GM23338 (cell line): ENCODE data around the gene ARMCX5. TPM values are rescaled to one million over a fixed set of nuclear protein-coding genes. Genes with fewer than 3 reads are reported as not detected.

ENCODE experiments used
- polyA plus RNA-seq: library from polyadenylated mRNA; unstranded; fragments of >200 nt; fragmentation: Nextera tagmentation; extraction: Ambion mirVana; gene quantifications from 2 replicates; pipeline ENCODE4 v1.2.1, GENCODE V29; 2016
- total RNA-seq: library from RNA; depleted of rRNA; stranded (reverse); fragments of >200 nt; shearing (Covaris generic); gene quantifications from 2 replicates; pipeline ENCODE4 v1.2.3, GENCODE V29; 2014; rRNA removed

Gene ARMCX5
- total and polyA plus RNA-seq, 2 experiments from 2014 or later: 6.6 to 18.6 TPM

Other genes starting within 250 kb of the ARMCX5 start
- gene NXF2B, start 159.5 kb upstream of the ARMCX5 start, total RNA-seq: 0.14 and 0.85 TPM in 2 replicates
- gene NXF2B, start 159.5 kb upstream of the ARMCX5 start, polyA plus RNA-seq: 0.28 and 0.74 TPM in 2 replicates
- gene TCP11X2, start 127.7 kb upstream of the ARMCX5 start, total RNA-seq: 0.97 and 1.6 TPM in 2 replicates
- 0.81 and 1.1 TPM in 2 replicates for gene TCP11X2, start 127.7 kb upstream of the ARMCX5 start, polyA plus RNA-seq
- gene TMSB15A, start 82.8 kb upstream of the ARMCX5 start, total RNA-seq: 81.3 and 89.1 TPM in 2 replicates
- gene TMSB15A, start 82.8 kb upstream of the ARMCX5 start, polyA plus RNA-seq: 230 and 247 TPM in 2 replicates
- 1.9 and 2.6 TPM in 2 replicates for gene GPRASP1, start 52.0 kb downstream of the ARMCX5 start, total RNA-seq
- 0.33 and 0.45 TPM in 2 replicates for gene GPRASP1, start 52.0 kb downstream of the ARMCX5 start, polyA plus RNA-seq
- 18.0 and 22.4 TPM in 2 replicates for gene GPRASP2, start 112.9 kb downstream of the ARMCX5 start, total RNA-seq
- 4.0 and 4.9 TPM in 2 replicates for gene GPRASP2, start 112.9 kb downstream of the ARMCX5 start, polyA plus RNA-seq
- 17.8 and 18.2 TPM in 2 replicates for gene GPRASP3, start 121.2 kb downstream of the ARMCX5 start, total RNA-seq
- gene GPRASP3, start 121.2 kb downstream of the ARMCX5 start, polyA plus RNA-seq: 6.4 and 7.9 TPM in 2 replicates